Measurements from ENCODE around the gene ZNF12.
"Not testable (repeated sequence)": the region's sequence is repeated elsewhere in the genome, so short reads cannot be mapped to it uniquely, and the experiment has no call there.

ZNF12 gene

GRCh38 chr7:6691103-6691502 is 15.6 kb downstream of the ZNF12 start:
- no peak for DNase-seq

GRCh38 chr7:6680146-6680545 is 26.6 kb downstream of the ZNF12 start:
- no peak for DNase-seq

GRCh38 chr7:6675807-6676405 is 30.8 kb downstream of the ZNF12 start:
- DNase-seq: no peak

- DNase-seq: not testable (repeated sequence)
Observed at GRCh38 chr7:6670851-6671250, 35.9 kb downstream of the ZNF12 start.

- DNase-seq: no peak
Observed at GRCh38 chr7:6658618-6659345, 48.0 kb downstream of the ZNF12 start.

GRCh38 chr7:6656413-6656812 is 50.3 kb downstream of the ZNF12 start:
- no peak for DNase-seq

- no peak for DNase-seq
Observed at GRCh38 chr7:6655636-6656385, 50.9 kb downstream of the ZNF12 start.

GRCh38 chr7:6654842-6655610 is 51.7 kb downstream of the ZNF12 start:
- no peak for DNase-seq

GRCh38 chr7:6654113-6654841 is 52.5 kb downstream of the ZNF12 start:
- no peak for DNase-seq

- DNase-seq: no peak
Observed at GRCh38 chr7:6653071-6654003, 53.4 kb downstream of the ZNF12 start.

- DNase-seq: no peak
Observed at GRCh38 chr7:6652446-6653011, 54.2 kb downstream of the ZNF12 start.

GRCh38 chr7:6651851-6652445 is 54.8 kb downstream of the ZNF12 start:
- no peak for DNase-seq

GRCh38 chr7:6650521-6651011 is 56.2 kb downstream of the ZNF12 start:
- DNase-seq: no peak

- DNase-seq: no peak
Observed at GRCh38 chr7:6650086-6650485, 56.7 kb downstream of the ZNF12 start.

- DNase-seq: no peak
Observed at GRCh38 chr7:6649241-6649961, 57.3 kb downstream of the ZNF12 start.

- DNase-seq: no peak
Observed at GRCh38 chr7:6648815-6649104, 58.0 kb downstream of the ZNF12 start.

GRCh38 chr7:6648066-6648814 is 58.5 kb downstream of the ZNF12 start:
- DNase-seq: no peak

GRCh38 chr7:6647541-6647940 is 59.2 kb downstream of the ZNF12 start:
- no peak for DNase-seq

- DNase-seq: no peak
Observed at GRCh38 chr7:6647080-6647479, 59.7 kb downstream of the ZNF12 start.

All from GOT3 (cell line).